ENCODE measurements around the gene DAB2.
A peak's percentile ranks its signal among the peaks of the same experiment; 100 is the strongest.

The DAB2 gene

GRCh38 chr5:39424736-39425637 is at the start of gene DAB2:
TSS of gene DAB2 (minus strand) at chr5:39424980. CDS start at chr5:39394320, 30,660 bp downstream.
- peak; percentile 35 for DNase-seq

- no peak for DNase-seq
These were observed 48.5 kb upstream of the DAB2 start for GRCh38 chr5:39473156-39473775.

- no peak for DNase-seq
These were observed 47.2 kb upstream of the DAB2 start for GRCh38 chr5:39471836-39472508.

- DNase-seq: no peak
These were observed 46.0 kb upstream of the DAB2 start for GRCh38 chr5:39470811-39471210.

- no peak for DNase-seq
These were observed 45.1 kb upstream of the DAB2 start for GRCh38 chr5:39469777-39470415.

- no peak for DNase-seq
These were observed 44.4 kb upstream of the DAB2 start for GRCh38 chr5:39469176-39469575.

GRCh38 chr5:39466846-39467245 is 42.1 kb upstream of the DAB2 start:
- DNase-seq: no peak

GRCh38 chr5:39465843-39466242 is 41.1 kb upstream of the DAB2 start:
- no peak for DNase-seq

GRCh38 chr5:39465097-39465496 is 40.3 kb upstream of the DAB2 start:
- DNase-seq: no peak

- no peak for DNase-seq
These were observed 39.3 kb upstream of the DAB2 start for GRCh38 chr5:39464088-39464487.

- DNase-seq: no peak
These were observed 37.4 kb upstream of the DAB2 start for GRCh38 chr5:39462211-39462610.

GRCh38 chr5:39461007-39461682 is 36.4 kb upstream of the DAB2 start:
- peak; percentile 26 for DNase-seq

GRCh38 chr5:39459907-39460306 is 35.1 kb upstream of the DAB2 start:
- DNase-seq: no peak

GRCh38 chr5:39459071-39459470 is 34.3 kb upstream of the DAB2 start:
- no peak for DNase-seq

GRCh38 chr5:39455645-39456044 is 30.9 kb upstream of the DAB2 start:
- DNase-seq: no peak

- DNase-seq: no peak
These were observed 28.8 kb upstream of the DAB2 start for GRCh38 chr5:39453606-39454005.

- DNase-seq: no peak
These were observed 28.1 kb upstream of the DAB2 start for GRCh38 chr5:39452846-39453245.

GRCh38 chr5:39451276-39451941 is 26.6 kb upstream of the DAB2 start:
- DNase-seq: no peak

GRCh38 chr5:39450487-39450886 is 25.7 kb upstream of the DAB2 start:
- no peak for DNase-seq

GRCh38 chr5:39449591-39449990 is 24.8 kb upstream of the DAB2 start:
- no peak for DNase-seq

GRCh38 chr5:39448506-39449128 is 23.8 kb upstream of the DAB2 start:
- no peak for DNase-seq

GRCh38 chr5:39447968-39448367 is 23.2 kb upstream of the DAB2 start:
- DNase-seq: no peak

Measured in CD4-positive, alpha-beta T cell treated with Interleukin-10 for 1 hour (primary cell).